Measurements from ENCODE around the gene PLEKHG5.
A peak's percentile ranks its signal among the peaks of the same experiment; 100 is the strongest.

PLEKHG5 gene

DNA sequence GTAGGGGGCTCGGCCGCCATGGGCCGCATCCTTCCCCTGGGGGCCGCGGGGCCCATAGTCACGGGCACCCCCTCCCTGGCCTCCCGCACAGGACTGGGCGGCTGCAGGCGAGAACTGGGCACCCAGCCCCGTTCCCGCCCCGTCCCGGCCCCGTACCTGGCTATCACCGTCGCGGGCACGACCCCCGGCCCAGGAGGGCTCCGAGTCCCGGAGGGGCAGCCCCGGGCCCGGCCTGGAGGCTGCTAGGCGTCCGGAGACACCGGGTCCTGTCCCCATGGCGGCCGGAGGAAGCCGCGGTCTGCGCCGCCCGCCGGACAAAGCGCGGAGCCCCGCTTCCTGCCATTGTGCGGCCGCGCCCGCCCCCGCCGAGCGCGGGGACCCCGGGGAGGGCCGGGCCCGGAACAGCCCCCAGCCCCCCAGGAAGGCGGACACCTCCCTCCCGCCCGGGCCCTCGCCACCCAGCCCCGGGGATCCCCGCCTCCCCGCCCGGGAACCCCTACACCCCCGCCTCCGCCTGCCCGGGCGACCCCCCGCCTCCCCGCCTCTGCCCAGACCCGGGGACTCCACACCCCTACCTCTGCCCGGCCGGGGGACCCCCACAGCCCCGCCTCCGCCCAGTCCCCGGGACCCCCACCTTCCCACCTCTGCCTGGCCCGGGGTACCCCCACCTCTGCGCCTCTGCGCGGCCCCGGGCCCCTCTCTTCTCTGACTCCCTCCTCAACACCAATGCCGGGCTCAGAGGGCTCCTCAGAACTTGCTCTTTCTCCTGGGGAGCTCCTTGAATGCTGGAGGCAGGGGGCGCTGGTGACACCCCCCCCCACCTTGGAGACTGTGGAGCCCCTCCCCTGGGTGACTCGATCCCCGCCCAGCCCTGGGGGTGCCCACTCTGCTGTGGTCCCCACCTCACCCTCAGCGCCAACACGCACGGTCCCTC lies 6.0 kb downstream of the PLEKHG5 start:
- H3K27ac ChIP-seq: peak overlapping the region; percentile 100
- DNase-seq (ENCODE audit: low read depth, low spot score): no peak

- no peak for DNase-seq (ENCODE audit: low read depth, low spot score)
- peak overlapping the region; percentile 100 for H3K27ac ChIP-seq
Measured at GRCh38 chr1:6484826-6485167, 6.7 kb downstream of the PLEKHG5 start.

DNA sequence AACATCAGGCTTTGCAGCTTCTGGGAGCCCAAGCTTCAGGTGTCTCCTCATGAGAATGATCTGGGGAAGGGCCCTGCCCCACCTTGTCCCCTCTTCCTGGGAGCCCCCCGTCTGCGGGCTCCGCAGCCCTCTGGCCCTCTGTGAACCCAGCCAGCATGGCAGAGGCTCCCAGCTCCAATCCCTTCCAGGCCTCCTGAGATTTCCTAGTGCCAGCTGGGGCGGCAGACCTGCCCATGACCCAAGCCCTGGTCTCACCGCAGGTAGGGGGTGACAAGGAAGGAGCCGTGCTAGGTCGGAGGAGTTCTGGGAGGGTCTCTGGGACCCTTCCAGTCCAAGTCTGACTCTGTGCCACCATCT lies 7.7 kb downstream of the PLEKHG5 start:
- no peak for DNase-seq (ENCODE audit: low read depth, low spot score)
- H3K27ac ChIP-seq: peak overlapping the region; percentile 100

GRCh38 chr1:6483017-6483760 lies 8.3 kb downstream of the PLEKHG5 start:
- DNase-seq (ENCODE audit: low read depth, low spot score): no peak
- H3K27ac ChIP-seq: peak overlapping the region; percentile 100

- DNase-seq (ENCODE audit: low read depth, low spot score): no peak
- H3K27ac ChIP-seq: no peak overlapping the region
Measured at GRCh38 chr1:6481820-6482219, 9.6 kb downstream of the PLEKHG5 start.

GRCh38 chr1:6477039-6477820 lies 14.2 kb downstream of the PLEKHG5 start:
- DNase-seq (ENCODE audit: low read depth, low spot score): no peak
- peak overlapping the region; percentile 42 for H3K27ac ChIP-seq

DNA sequence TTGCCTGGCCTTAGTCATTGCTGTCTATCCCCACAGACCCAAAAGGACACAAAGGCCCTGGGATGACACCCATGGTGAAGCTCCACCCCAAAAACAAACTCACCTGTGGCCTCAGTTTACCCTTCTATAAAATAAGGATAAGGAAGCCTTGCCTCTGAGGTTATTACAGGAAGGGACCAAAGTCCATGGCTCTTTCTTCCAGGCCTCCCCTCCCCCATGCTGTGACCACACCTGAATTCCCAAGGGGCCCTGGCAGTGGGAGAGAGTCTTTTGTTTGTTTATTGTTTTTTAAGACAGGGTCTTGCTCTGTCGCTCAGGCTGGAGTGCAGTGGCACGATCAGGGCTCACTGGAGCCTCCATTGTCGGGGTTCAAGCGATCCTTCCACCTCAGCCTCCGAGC lies 15.0 kb downstream of the PLEKHG5 start:
- DNase-seq (ENCODE audit: low read depth, low spot score): no peak
- peak overlapping the region; percentile 42 for H3K27ac ChIP-seq

GRCh38 chr1:6475381-6476133 lies 15.9 kb downstream of the PLEKHG5 start:
- H3K27ac ChIP-seq: peak overlapping the region; percentile 42
- DNase-seq (ENCODE audit: low read depth, low spot score): no peak

- no peak for DNase-seq (ENCODE audit: low read depth, low spot score)
- no peak overlapping the region for H3K27ac ChIP-seq
Measured at GRCh38 chr1:6474815-6475282, 16.6 kb downstream of the PLEKHG5 start.

GRCh38 chr1:6473974-6474814 lies 17.3 kb downstream of the PLEKHG5 start:
- no peak for DNase-seq (ENCODE audit: low read depth, low spot score)
- no peak overlapping the region for H3K27ac ChIP-seq

- peak overlapping the region; percentile 61 for H3K27ac ChIP-seq
- DNase-seq (ENCODE audit: low read depth, low spot score): no peak
Measured at GRCh38 chr1:6473156-6473555, 18.3 kb downstream of the PLEKHG5 start.

GRCh38 chr1:6472391-6472790 lies 19.1 kb downstream of the PLEKHG5 start:
- DNase-seq (ENCODE audit: low read depth, low spot score): no peak
- peak overlapping the region; percentile 61 for H3K27ac ChIP-seq

DNA sequence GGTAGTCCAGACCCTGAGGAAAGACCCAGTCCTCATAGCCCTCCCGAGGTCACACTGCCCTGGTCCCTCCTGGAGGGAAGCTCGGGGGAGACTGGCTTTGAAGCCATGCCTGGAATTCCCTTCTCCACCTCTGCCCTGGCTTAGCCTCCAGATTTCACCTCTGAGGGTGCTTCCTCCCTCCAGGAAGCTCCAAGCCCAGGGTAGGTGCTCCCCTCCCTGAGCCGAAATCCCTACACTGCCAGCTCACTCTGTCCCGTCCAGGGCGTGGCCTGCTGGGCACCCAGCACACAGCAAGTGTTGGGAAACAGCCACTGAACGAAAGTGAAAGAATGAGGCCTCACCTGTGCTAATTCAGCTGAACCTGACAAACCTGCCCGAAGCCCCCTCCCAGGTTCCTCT lies 19.5 kb downstream of the PLEKHG5 start:
- peak overlapping the region; percentile 61 for H3K27ac ChIP-seq
- peak; percentile 65 for DNase-seq (ENCODE audit: low read depth, low spot score)

GRCh38 chr1:6471086-6471969 lies 20.1 kb downstream of the PLEKHG5 start:
- no peak for DNase-seq (ENCODE audit: low read depth, low spot score)
- H3K27ac ChIP-seq: peak overlapping the region; percentile 61

- no peak for DNase-seq (ENCODE audit: low read depth, low spot score)
- no peak overlapping the region for H3K27ac ChIP-seq
Measured at GRCh38 chr1:6470132-6471085, 21.1 kb downstream of the PLEKHG5 start.

DNA sequence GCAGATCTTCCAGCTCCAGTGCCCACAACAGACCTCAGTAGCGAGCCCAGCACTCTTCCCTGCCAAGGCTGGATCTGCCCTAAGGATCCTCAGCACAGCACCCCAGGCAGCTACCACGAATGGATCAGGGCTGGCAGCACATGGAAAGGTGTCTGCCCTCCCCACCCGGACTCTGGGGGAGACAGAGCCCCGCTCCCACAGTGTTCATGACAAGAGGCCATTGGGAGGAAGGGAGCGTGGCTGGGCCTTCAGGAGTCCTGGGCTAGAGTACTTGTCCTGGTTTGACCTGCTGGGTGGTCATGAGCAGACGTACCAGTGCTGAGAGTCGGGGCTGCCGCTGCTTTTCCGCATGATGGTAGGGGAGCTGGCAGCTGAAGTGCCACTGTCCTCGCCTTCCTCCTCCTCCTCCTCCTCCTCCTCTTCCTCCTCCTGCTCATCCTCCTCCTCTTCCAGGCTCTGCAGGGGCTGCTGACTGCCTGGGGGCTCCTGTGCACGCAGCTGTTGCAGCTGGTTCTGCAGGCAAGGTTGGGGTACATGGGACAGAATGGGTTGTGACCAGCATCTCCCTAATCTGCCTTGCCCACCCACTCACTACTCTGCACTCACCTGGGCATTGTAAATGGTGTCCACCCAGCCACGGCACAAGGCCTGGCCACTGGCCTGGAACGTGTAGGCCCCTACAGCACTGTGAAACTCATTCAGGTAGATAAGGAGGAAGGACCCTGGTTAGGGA lies 22.6 kb downstream of the PLEKHG5 start:
- no peak for DNase-seq (ENCODE audit: low read depth, low spot score)
- H3K27ac ChIP-seq: no peak overlapping the region
